ENCODE results near the gene CPA1.
"Not testable (repeated sequence)": the region's sequence is repeated elsewhere in the genome, so short reads cannot be mapped to it uniquely, and the experiment has no call there.

CPA1 gene

GRCh38 chr7:130372402-130373165, 7.7 kb upstream of the CPA1 start:
- DNase-seq (ENCODE audit: low spot score) = no peak

- no peak for DNase-seq (ENCODE audit: low spot score)
Observed at GRCh38 chr7:130374507-130374906, 5.8 kb upstream of the CPA1 start.

GRCh38 chr7:130376461-130376860, 3.8 kb upstream of the CPA1 start:
- DNase-seq (ENCODE audit: low spot score) = not testable (repeated sequence)

- no peak for DNase-seq (ENCODE audit: low spot score)
Observed at GRCh38 chr7:130377178-130377577, 3.1 kb upstream of the CPA1 start.

- no peak for DNase-seq (ENCODE audit: low spot score)
Observed at GRCh38 chr7:130379019-130379418, 1.3 kb upstream of the CPA1 start.

GRCh38 chr7:130379532-130379920, 768 bp upstream of the CPA1 start:
- no peak for DNase-seq (ENCODE audit: low spot score)

- DNase-seq (ENCODE audit: low spot score) = no peak
Observed at GRCh38 chr7:130380861-130381455, 664 bp downstream of the CPA1 start.

- no peak for DNase-seq (ENCODE audit: low spot score)
Observed at GRCh38 chr7:130381468-130382312, 1.4 kb downstream of the CPA1 start.

- DNase-seq (ENCODE audit: low spot score) = no peak
Observed at GRCh38 chr7:130383187-130383980, 3.1 kb downstream of the CPA1 start.

GRCh38 chr7:130384371-130384801, 4.1 kb downstream of the CPA1 start:
- DNase-seq (ENCODE audit: low spot score) = no peak

GRCh38 chr7:130384841-130385599, 4.7 kb downstream of the CPA1 start:
- DNase-seq (ENCODE audit: low spot score) = no peak

GRCh38 chr7:130385600-130386066, 5.3 kb downstream of the CPA1 start:
- no peak for DNase-seq (ENCODE audit: low spot score)

GRCh38 chr7:130386876-130387275, 6.6 kb downstream of the CPA1 start:
- DNase-seq (ENCODE audit: low spot score) = peak; percentile 16

GRCh38 chr7:130387306-130387627, 7.0 kb downstream of the CPA1 start:
- no peak for DNase-seq (ENCODE audit: low spot score)

- DNase-seq (ENCODE audit: low spot score) = no peak
Observed at GRCh38 chr7:130387628-130388403, 7.5 kb downstream of the CPA1 start.

- no peak for DNase-seq (ENCODE audit: low spot score)
Observed at GRCh38 chr7:130388671-130389070, 8.4 kb downstream of the CPA1 start.

GRCh38 chr7:130390486-130390885, 10.2 kb downstream of the CPA1 start:
- no peak for DNase-seq (ENCODE audit: low spot score)

- peak; percentile 20 for DNase-seq (ENCODE audit: low spot score)
Observed at GRCh38 chr7:130393101-130393561, 12.8 kb downstream of the CPA1 start.

GRCh38 chr7:130393841-130394411, 13.6 kb downstream of the CPA1 start:
- DNase-seq (ENCODE audit: low spot score) = no peak
